HG03060 (cell line): ENCODE measurements around the gene TXNDC8.
A peak's percentile ranks its signal among the peaks of the same experiment; 100 is the strongest.
"Not testable (repeated sequence)": the region's sequence is repeated elsewhere in the genome, so short reads cannot be mapped to it uniquely, and the experiment has no call there.

Experiments used
- ATAC-seq: cut with Tn5 transposase; IDR thresholded peaks from one replicate; pipeline ENCODE4 v1.9.1; 2021; ENCODE audit warnings: low read depth, moderate number of reproducible peaks; ENCODE audit not compliant: unreplicated experiment

The TXNDC8 gene

DNA sequence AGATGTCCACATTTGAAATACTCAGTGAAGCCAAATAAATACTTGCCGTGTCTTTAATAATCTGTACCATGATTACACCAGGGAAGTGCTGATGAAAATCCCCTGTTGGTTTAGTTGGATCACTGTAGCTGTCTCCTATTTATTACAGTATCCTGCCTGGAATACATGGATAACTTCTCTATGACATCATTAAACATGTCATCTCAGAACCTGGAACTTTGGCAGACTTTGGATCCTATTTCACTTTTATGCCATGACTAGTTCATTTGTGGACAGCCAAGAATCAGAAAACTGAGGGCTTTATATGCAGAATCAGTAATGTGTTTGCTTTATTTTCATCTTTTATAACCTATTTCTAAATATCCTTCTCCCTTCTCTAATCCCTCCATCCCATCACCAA lies at the start of gene TXNDC8:
Gene TXNDC8 (minus strand): TSS at position 137 of the 400 bp plus-strand sequence.
- no peak for ATAC-seq

DNA sequence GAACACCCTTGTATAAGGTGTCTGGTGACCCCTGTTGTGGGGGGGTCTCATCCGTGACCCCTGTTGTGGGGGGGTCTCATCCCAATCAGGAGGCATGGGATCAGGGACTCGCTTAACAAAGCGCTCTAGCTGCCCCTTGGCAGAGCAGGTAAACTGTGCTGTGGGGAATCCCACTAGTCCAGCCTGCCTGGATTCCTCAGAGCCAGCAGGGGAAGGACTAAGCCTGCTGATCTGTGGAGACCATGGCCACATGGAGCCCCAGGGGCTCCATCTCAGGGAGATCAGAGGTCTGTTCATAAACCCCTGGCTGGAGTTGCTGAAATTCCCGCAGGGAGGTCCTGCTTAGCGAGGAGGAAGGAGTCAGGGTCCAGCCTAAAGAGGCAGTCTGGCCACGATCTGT lies 45.8 kb upstream of the TXNDC8 start:
- no peak for ATAC-seq

DNA sequence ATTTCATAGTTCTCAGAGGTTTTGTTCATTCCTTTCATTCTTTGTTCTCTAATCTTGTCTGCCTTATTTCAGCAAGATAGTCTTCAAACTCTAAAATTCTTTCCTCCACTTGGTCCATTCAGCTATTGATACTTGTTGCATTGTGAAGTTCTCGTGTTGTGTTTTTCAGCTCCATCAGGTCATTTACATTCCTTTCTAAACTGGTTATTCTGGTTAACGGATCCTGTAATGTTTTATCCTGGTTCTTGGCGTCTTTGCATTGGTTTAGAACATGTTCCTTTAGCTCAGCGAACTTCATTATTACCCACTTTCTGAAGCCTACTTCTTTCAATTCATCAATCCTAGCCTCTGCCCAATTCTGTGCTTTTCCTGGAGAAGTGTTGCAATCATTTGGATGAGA lies 45.1 kb upstream of the TXNDC8 start:
- ATAC-seq, result no peak

DNA sequence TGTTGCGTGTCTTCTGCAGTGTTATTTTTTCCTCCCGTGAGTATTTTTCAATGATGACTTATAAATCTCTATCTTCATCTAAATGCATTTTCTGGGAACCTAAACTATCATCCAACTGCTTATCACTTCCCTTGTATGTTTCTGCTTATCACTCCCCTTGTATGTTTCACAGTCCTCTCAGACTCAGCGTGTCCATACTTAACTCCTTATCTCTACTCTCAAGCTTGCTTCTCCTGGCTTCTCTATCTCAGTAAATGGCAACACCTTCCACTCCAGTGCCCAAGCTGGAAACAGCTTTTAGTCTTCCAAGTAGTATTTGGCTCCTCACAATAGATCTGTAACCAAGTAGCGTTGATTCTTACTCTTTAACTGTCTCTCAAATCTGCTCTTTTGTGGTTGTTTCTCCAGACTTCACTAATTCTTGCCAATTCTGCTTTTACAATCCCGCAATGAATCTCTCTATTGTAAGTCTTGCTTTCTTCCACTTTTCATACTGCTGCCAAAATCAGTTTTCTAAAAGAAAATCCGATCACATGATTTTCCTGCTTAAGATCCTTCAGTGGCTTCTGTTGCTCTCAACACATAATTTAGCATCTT lies 33.8 kb upstream of the TXNDC8 start:
- no peak for ATAC-seq

DNA sequence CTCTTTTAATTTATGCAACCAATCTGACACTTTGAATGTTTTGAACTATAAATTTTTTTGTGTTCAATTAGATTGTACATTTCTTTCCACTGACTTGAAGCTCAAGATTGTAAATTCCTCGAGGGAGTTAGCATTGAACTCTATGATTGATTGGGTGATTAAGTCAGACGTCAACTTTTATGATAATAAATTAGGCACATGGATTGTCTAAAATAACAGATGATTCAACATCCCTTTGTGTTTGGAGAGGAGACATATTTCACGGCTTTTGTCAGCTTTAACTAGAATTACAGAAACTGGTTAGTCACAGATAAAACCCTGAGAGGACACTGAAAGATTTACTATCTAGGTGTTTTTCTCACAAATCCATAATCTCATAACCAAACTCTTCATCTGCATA lies 32.7 kb upstream of the TXNDC8 start:
- no peak for ATAC-seq

DNA sequence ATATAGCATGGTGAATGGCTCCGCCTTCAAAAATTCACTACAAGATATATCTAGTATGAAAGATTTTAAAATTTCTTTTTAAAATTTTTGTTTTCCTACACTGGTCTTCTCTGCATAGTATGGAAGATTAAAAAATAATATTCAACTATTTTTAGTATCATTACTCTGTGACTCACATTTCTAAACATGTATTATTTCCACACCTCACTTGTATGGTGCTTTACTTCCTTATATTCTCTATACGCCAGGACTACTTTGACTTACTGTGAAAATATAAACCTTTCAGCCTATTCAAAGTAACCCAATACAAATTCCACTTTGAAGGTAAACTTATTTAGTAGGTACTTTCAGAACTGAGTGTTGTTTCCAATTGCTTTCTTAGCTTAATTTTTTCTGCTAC lies 26.8 kb upstream of the TXNDC8 start:
- ATAC-seq, result no peak

DNA sequence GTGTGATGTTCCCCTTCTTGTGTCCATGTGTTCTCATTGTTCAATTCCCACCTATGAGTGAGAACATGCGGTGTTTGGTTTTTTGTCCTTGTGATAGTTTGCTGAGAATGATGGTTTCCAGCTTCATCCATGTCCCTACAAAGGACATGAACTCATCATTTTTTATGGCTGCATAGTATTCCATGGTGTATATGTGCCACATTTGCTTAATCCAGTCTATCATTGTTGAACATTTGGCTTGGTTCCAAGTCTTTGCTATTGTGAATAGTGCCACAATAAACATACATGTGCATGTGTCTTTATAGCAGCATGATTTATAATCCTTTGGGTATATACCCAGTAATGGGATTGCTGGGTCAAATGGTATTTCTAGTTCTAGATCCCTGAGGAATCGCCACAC lies 21.3 kb upstream of the TXNDC8 start:
- not testable (repeated sequence) for ATAC-seq

DNA sequence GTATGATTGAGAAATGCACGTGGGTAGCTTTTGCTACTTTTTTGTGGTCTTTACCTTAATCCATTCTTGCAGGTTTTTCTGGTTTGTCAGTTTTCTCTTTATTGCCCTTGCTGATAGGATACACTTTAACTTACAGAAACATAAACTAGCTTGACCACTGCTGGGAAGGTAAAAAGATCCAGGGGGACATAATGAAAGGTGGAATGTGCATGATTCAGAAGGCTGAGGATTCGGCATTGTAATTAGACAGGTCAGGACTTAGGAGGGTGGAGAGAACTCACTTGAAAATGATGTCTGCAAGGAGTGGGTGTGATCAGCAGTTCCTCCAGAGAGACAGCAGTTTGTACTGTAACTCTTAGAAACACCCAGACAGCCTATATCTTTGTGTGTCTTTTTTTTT lies 19.8 kb upstream of the TXNDC8 start:
- ATAC-seq, result no peak

DNA sequence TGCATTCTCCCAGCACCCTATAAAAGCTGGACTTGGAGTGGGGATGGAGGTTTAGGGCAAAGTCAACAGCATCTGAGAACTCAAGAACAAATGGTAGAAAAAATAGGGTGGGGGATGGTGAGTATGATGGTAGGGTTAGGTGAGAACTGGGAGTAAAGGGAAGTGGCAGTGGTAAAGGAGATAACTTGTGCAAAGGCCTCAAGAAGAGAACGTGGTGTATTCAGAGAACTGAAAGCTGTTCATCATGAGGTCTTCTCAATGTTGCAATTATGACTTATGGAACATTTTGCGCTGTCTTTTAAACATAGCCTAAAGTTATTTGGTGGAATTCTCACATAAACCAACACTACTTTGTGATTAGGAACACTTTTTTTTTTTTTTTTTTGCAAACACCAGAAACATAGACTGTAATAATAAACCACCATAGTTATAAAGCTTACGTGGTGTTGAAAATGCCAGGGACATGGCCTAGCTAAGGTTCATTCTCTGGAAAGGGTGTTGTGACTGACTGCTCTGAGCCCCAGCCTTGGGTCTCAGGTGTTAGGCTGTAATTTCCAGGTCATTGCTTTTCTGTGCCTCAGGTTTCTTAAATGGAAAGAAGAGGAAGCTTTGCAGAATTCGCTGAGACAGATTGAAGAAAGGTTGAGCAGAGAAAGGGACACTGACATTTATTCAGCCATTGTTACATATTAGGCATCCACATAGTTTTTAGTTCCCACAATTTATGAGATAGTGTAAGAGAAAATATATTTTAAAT lies 19.2 kb upstream of the TXNDC8 start:
- no peak for ATAC-seq

DNA sequence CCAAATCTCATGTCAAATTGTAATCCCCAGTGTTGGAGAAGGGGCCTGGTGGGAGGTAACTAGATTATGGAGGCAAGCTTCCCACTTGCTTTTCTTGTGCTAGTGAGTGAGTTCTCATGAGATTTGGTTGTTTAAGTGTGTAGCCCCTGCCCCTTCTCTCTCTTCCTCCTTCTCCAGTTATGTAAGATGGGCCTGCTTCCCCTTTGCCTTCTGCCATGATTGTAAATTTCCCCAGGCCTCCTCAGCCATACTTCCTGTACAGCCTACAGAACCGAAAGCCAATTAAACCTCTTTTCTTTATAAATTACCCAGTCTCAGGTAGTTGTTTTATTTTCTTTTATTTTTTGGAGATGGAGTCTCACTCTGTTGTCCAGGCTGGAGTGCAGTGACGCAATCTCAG lies 18.2 kb upstream of the TXNDC8 start:
- no peak for ATAC-seq

DNA sequence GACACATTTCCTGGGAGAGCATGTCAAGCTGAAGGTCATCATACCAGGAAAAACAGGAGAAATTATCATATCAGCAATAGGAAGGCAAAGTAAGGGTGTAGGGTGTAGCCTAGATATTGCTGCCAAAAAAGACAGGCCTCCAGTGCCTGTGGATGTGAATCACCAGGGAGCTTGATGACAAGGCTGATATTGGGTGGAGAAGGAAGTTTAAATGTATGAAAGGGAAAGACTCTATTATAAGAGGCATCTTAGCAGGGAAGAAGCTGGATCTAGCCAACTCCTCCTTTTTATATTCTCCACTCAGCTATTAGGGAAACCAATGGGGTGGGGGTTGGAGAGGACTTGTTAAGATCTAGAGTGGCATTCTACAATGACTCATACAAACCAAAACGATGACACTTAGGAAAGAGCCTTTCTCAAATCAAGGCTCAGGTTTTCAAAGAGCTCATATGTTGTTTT lies 13.4 kb upstream of the TXNDC8 start:
- ATAC-seq, result no peak

DNA sequence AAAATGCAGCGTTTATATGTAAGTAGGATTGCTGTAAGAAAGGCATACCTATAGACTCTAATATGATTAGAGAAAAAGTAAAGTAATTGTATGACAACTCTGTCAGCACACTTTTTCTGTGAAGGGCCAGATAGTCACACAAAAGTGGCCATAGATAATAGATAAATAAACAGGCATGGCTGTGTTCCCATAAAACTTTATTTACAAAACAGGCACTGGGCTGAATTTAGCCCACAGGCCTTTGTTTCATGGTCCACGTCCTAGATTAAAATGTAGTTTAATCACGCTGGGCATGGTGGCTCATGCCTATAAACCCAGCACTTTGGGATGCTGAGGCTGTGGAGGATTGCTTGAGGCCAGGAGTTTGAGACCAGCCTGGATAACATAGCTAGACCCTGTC lies 8.7 kb upstream of the TXNDC8 start:
- no peak for ATAC-seq

DNA sequence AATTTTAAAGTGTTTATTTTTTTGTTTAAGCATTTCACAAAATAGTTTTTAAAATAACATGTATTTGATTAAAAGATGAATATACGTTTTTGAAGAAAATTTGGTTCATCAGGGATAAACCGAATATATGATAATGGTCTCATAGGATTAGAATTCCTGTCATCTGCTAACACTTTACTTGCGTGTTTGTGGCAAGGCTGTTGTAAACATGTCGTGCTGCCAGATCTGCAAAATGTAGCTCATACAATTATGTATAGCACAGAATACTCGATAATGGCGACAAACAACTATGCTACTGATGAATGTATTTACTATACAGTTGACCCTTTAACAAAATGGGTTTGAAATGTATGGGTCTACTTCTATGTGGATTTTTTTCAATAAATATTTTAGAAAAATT lies 7.2 kb upstream of the TXNDC8 start:
- no peak for ATAC-seq

DNA sequence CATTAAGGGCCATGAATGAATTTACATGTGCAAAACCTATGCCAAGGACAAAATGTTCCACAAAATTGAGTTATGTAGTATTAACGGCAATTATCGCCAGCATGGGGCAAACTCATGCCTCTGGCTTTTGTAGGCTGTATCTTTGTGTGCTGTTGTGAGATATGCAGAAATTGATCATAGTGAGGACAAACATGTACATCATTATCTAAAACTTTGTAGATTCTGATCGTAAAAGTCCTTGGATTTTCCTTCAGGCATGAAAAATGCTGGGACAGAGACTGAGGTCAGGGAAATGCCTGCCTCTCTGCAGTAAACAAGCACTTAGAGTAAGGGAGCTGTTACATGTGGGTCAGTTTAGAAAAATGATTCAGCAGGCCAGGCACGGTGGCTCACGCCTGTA lies 5.9 kb upstream of the TXNDC8 start:
- ATAC-seq, result no peak

DNA sequence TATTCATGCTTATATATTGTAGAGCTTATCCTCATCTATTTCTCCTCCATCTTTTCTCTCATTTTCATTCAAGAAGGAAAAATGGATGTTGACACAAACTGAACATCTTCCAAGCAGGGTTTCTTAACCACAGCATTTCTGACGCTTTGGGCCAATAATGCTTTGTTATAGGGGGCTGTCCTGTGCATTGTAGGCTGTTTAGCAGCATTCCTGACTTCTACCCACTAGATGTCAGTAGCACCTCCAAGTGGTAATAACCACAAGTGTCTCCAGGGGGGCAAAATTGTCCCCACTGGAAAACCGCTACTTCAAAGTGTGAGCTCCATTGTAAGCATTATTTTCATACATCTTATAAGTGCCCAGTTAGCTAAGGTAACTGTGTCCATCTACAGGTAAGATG lies 2.6 kb upstream of the TXNDC8 start:
- no peak for ATAC-seq

DNA sequence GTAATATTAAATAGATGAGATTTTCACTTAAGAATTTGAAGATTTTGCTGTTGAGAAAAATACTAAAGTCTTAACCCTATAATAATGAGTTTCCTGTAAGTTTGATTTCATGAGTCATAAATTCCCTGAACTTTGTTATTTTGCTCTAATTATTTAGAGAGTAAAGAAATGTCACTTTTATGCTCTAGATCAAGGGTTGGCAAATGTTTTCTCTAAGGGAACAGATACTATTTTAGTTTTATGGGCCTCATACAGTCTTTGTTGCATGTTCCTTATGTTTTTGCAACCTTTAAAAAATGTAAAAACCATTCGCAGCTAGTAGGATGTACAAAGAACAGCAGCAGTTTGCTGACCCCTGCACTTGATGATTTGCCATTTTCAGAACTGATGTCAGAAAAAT lies 480 bp upstream of the TXNDC8 start:
- ATAC-seq, result no peak

DNA sequence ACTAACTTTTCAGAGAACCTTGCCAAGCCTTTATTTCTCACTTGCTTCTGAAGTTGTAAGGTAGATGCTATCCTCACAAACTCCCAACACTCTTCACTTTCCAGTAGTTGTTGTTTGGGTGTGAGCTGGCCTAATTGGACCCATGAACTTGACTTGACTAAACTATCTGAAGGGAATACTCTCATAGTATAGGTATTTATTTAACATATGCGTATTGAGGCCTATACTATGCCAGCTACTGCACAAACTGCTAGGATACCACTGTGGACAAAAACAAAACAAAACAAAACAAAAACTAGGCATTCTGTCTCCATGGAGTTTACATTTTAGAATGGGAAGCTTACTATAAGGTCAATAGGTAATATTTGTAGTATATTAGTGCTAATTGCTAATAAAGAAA lies 1.3 kb downstream of the TXNDC8 start:
- no peak for ATAC-seq

DNA sequence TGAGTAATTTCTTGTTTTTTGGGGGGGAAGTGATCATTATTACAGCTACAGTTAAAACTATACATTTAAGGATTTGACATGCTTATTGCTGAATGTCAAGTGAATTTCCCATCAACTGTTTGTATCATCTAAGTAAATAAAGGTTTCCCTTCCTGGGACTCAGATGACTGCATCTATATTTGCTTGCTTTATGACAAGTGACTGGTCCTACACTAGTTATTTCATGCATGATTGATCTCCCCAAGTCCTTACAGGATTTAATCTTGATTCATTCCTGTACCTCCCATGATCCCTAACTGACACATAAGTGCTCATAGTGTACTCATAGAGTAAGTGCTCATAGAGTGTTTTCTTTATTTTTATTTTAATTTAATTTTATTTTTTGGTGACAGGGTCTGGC lies 2.8 kb downstream of the TXNDC8 start:
- ATAC-seq, result no peak

DNA sequence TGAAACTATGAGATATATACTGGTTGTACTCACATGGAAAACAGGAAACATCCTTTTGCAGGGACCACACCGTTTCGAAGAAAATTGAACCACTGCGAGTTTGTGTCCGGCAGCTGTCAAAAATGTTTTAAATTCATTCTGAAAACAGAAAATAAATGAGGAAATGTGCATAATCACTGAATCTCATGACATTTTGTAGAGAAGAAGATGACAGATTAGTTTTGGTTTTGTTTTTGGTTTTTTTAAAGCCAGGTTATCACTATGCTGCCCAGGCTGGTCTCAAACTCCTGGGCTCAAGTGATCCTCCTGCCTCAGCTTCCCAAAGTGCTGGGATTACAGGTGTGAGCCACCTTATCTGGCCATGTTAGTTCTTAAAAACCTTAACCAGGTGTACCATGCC lies 3.5 kb downstream of the TXNDC8 start:
- ATAC-seq, result peak; percentile 46

DNA sequence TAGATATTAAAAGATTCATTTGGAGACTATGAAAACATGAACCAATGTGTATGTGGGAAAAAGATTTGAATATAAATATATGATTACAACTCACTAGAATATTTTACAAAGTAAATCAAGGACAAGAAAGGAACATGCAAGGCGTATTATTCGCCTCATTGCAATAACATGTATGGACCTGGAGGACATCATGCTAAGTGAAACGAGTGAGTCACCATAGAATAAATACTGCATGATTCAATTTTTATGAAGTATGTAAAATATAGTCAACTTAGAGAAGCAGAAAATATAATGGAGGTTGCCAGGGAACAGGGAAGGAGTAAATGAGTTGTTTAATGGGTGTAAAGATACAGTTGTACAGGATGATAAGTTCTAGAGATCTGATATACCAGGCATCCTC lies 4.9 kb downstream of the TXNDC8 start:
- no peak for ATAC-seq

DNA sequence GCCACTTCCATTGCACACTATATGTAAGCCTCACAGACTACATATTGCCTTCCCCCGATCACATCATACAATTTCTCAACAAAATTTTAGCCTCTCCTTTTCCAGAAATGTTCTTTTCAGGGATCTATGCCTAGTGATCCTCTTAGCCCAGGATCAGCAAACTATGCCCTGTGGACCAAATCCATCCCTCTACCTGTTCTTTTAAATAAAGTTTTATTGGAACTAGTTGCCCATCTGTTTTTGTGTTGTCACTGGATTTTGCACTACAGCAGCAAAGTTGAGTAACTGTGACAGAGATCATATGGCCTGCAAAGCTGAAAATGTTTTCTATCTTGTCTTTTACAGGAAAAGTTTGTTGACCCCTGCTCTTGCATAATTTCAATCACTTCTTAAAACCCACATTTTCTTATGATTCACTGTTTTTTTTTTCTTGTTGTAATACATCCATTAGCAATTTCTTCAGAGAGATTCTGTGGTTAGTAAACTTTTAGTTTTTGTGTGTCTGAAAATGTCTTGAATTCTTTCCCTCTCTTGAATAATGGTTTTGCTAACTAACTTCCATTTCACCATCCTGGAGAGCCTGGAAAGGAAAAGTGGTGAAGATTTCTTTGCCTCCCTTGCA lies 7.1 kb downstream of the TXNDC8 start:
- ATAC-seq, result no peak

DNA sequence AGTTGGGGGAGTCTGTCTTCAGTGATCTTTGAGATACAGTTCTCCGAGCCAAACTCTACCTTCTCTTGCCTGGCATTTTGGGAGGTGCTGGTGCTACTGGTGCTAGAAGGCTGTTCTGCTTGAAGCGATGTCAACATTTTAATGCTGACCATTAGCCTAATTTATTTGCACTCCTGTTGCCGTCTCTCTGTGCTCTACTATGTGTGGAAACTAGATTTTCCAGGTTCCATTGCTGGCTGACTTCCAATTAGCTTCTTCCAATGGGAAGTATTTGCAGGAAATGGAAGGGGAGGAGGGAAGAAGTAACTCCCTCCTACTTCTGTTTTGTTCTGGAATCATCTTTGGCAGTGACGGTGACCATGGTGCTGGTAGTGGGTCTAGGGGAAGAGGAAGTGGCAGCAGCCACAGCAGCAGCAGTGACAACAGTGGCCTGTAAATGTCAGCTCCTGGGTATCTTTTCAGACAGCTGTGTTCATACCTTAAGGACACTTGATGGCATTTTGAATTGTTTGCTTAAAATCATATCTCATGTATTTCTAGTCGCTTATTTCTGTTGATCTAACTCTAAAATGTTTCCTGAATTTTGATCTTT lies 7.9 kb downstream of the TXNDC8 start:
- no peak for ATAC-seq
